H1 (cell line): Measurements from ENCODE around the gene GPR161. TPM values are rescaled to one million over a fixed set of nuclear protein-coding genes. Genes with fewer than 3 reads are reported as not detected.

Experiments used
- CTCF ChIA-PET: fragments of 300-600 bp; sonication (Branson Sonifier 250); formaldehyde crosslinking; loops from one replicate; lab custom pipeline; 2021; ENCODE audit not compliant: partially characterized antibody; lab: Charles Lee
- POLR2A ChIA-PET: fragments of 300-600 bp; sonication (Branson Sonifier 250); formaldehyde crosslinking; loops from one replicate; lab custom pipeline; 2021; ENCODE audit warnings: inconsistent platforms; ENCODE audit not compliant: partially characterized antibody; lab: Charles Lee
- DNase-seq, 2 experiments: peaks; one replicate each; pipeline versions ENCODE4 v3.0.0 to v3.0.0-alpha.2; 2010 to 2022; ENCODE audit warnings: low spot score in 2 of 2, low read depth in 1 of 2, mixed read lengths in 1 of 2
- FAIRE-seq: peaks from 2 replicates; lab custom pipeline; 2011; peaks lifted over from hg19 to GRCh38; lab: Jason Lieb, UNC
- H2AFZ ChIP-seq: 2 replicates; pipeline ENCODE4 v1.8.1; 2012; ENCODE audit warnings: low read length, inconsistent platforms
- H2AK5ac ChIP-seq: 2 replicates; pipeline ENCODE4 v1.6.1; 2013; ENCODE audit warnings: low read depth, low read length
- H2BK120ac ChIP-seq: replicated peaks from 2 replicates; pipeline ENCODE3; 2013; ENCODE audit warnings: low read depth, low read length, inconsistent platforms
- H2BK12ac ChIP-seq: 2 replicates; pipeline ENCODE4 v1.6.1; 2013; ENCODE audit warnings: low read depth, low read length
- H2BK15ac ChIP-seq: 2 replicates; pipeline ENCODE4 v1.6.1; 2013; ENCODE audit warnings: low read length
- H2BK20ac ChIP-seq: 2 replicates; pipeline ENCODE4 v1.6.1; 2013; ENCODE audit warnings: low read length
- H2BK5ac ChIP-seq: 2 replicates; pipeline ENCODE4 v1.6.1; 2013; ENCODE audit warnings: low read depth, low read length
- H3K14ac ChIP-seq: 2 replicates; pipeline ENCODE4 v1.6.1; 2013; ENCODE audit warnings: inconsistent platforms; ENCODE audit not compliant: insufficient read length
- H3K18ac ChIP-seq: 2 replicates; pipeline ENCODE4 v1.6.1; 2013; ENCODE audit warnings: low read length; ENCODE audit errors: extremely low read depth
- H3K23ac ChIP-seq: 2 replicates; pipeline ENCODE4 v1.6.1; 2013; ENCODE audit warnings: inconsistent platforms; ENCODE audit not compliant: insufficient read length
- H3K23me2 ChIP-seq: 2 replicates; pipeline ENCODE4 v1.6.1; 2013; ENCODE audit warnings: low read depth, low read length
- H3K27ac ChIP-seq: 2 replicates; pipeline ENCODE4 v1.6.1; 2011; ENCODE audit warnings: low read depth, low read length, inconsistent platforms
- H3K27me3 ChIP-seq, 4 experiments: replicated peaks in 1 of 4; 1 replicate in 1 of 4; 2 replicates in 3 of 4; pipeline versions ENCODE4 v1.6.1 to v1.8.1; 2011 to 2013; ENCODE audit warnings: low read length in 3 of 4, mild to moderate bottlenecking in 3 of 4, inconsistent platforms in 2 of 4, mixed read lengths in 2 of 4, moderate library complexity in 1 of 4; ENCODE audit not compliant: control insufficient read depth in 3 of 4, insufficient read depth in 3 of 4; ENCODE audit errors: extremely low read depth in 1 of 4
- H3K36me3 ChIP-seq, 4 experiments: 2 replicates each; pipeline versions ENCODE4 v1.6.1 to v1.8.1; 2011 to 2013; ENCODE audit warnings: mild to moderate bottlenecking in 4 of 4, low read length in 3 of 4, moderate library complexity in 2 of 4, control low read depth in 1 of 4, inconsistent platforms in 1 of 4; ENCODE audit not compliant: insufficient read depth in 4 of 4, control insufficient read depth in 2 of 4
- H3K4ac ChIP-seq: replicated peaks from 2 replicates; pipeline ENCODE3; 2013; ENCODE audit warnings: low read length, low read depth, mixed read lengths, inconsistent platforms; ENCODE audit not compliant: insufficient read length
- H3K4me1 ChIP-seq, 4 experiments: replicated peaks in 1 of 4; 1 replicate in 1 of 4; 2 replicates in 3 of 4; pipeline versions ENCODE4 v1.6.1 to v1.8.1; 2011 to 2013; ENCODE audit warnings: low read length in 3 of 4, inconsistent platforms in 2 of 4, mixed read lengths in 1 of 4; ENCODE audit not compliant: insufficient read depth in 4 of 4, control insufficient read depth in 3 of 4
- H3K4me2 ChIP-seq, 2 experiments: 2 replicates each; pipeline versions ENCODE4 v1.6.1 to v1.8.1; 2011 to 2013; ENCODE audit warnings: low read depth in 2 of 2, low read length in 2 of 2, control low read depth in 1 of 2, inconsistent platforms in 1 of 2, mild to moderate bottlenecking in 1 of 2; ENCODE audit not compliant: insufficient read depth in 1 of 2
- H3K4me3 ChIP-seq, 4 experiments: fragments of 200-600, 300-600 bp in 1 of 4; sonication (generic), shearing (Covaris generic), sonication (Bioruptor Twin) in 1 of 4; 2 replicates each; pipeline versions ENCODE4 v1.5.1 to v1.8.1; 2011 to 2016; ENCODE audit warnings: low read length in 4 of 4, low read depth in 3 of 4, control low read depth in 2 of 4, inconsistent platforms in 2 of 4, mild to moderate bottlenecking in 2 of 4, mixed read lengths in 1 of 4, moderate library complexity in 1 of 4; ENCODE audit not compliant: insufficient read depth in 2 of 4; ENCODE audit errors: extremely low read depth in 1 of 4
- H3K56ac ChIP-seq: replicated peaks from 2 replicates; pipeline ENCODE3; 2013; ENCODE audit warnings: low read depth, mild to moderate bottlenecking, mixed read lengths, low read length, inconsistent platforms; ENCODE audit not compliant: insufficient read length
- H3K79me1 ChIP-seq: 2 replicates; pipeline ENCODE4 v1.6.1; 2013; ENCODE audit warnings: low read depth, low read length, control low read depth
- H3K79me2 ChIP-seq, 2 experiments: 2 replicates each; pipeline versions ENCODE4 v1.6.1 to v1.8.1; 2012 to 2013; ENCODE audit warnings: low read length in 2 of 2, mild to moderate bottlenecking in 2 of 2, inconsistent platforms in 1 of 2; ENCODE audit not compliant: insufficient read depth in 2 of 2, control insufficient read depth in 1 of 2
- H3K9ac ChIP-seq, 4 experiments: replicated peaks in 1 of 4; 1 replicate in 1 of 4; 2 replicates in 3 of 4; pipeline versions ENCODE4 v1.6.1 to v1.8.1; 2011 to 2013; ENCODE audit warnings: low read depth in 3 of 4, low read length in 3 of 4, control low read depth in 2 of 4, mild to moderate bottlenecking in 2 of 4, moderate library complexity in 2 of 4, inconsistent platforms in 1 of 4; ENCODE audit errors: extremely low read depth in 1 of 4
- H3K9me3 ChIP-seq, 2 experiments: 2 replicates each; pipeline versions ENCODE4 v1.6.1 to v1.8.1; 2012 to 2013; ENCODE audit warnings: mild to moderate bottlenecking in 2 of 2, moderate library complexity in 2 of 2, control low read depth in 1 of 2, inconsistent platforms in 1 of 2, low read depth in 1 of 2, low read length in 1 of 2, mixed read lengths in 1 of 2; ENCODE audit not compliant: insufficient read depth in 2 of 2
- H4K20me1 ChIP-seq, 2 experiments: replicated peaks in 1 of 2; 2 replicates each; pipeline versions ENCODE3 to v1.8.1; 2011 to 2013; ENCODE audit warnings: inconsistent platforms in 2 of 2, low read length in 2 of 2, mild to moderate bottlenecking in 1 of 2; ENCODE audit not compliant: insufficient read depth in 2 of 2, control insufficient read depth in 1 of 2
- H4K5ac ChIP-seq: 2 replicates; pipeline ENCODE4 v1.6.1; 2013; ENCODE audit warnings: low read length, low read depth, mixed read lengths, inconsistent platforms; ENCODE audit not compliant: insufficient read length
- H4K8ac ChIP-seq: 2 replicates; pipeline ENCODE4 v1.8.0; 2013; ENCODE audit warnings: mild to moderate bottlenecking, moderate library complexity, low read length, inconsistent platforms; ENCODE audit not compliant: insufficient read depth; ENCODE audit errors: extremely low read depth
- H4K91ac ChIP-seq: replicated peaks from 2 replicates; pipeline ENCODE3; 2013; ENCODE audit warnings: low read length, mixed read lengths, inconsistent platforms; ENCODE audit not compliant: insufficient read length
- BRCA1 ChIP-seq: IDR thresholded peaks from 2 replicates; pipeline ENCODE4 v1.6.1; 2012; ENCODE audit warnings: low read depth, low read length, improper control_type of control experiment
- CBX5 ChIP-seq: fragments of 300-800, 300-1000 bp; sonication (generic); IDR thresholded peaks from 2 replicates; pipeline ENCODE4 v1.7.1; 2016; ENCODE audit warnings: antibody characterized with exemption, low read length, low read depth
- CTBP2 ChIP-seq: IDR thresholded peaks from 2 replicates; pipeline ENCODE4 v1.7.0; 2011; ENCODE audit warnings: borderline replicate concordance, mild to moderate bottlenecking, moderate library complexity, mixed read lengths, low read length; ENCODE audit not compliant: insufficient read depth, insufficient read length
- JUND ChIP-seq: IDR thresholded peaks from 2 replicates; pipeline ENCODE4 v1.6.1; 2011; ENCODE audit warnings: mild to moderate bottlenecking, improper control_type of control experiment, low read length
- POLR2A ChIP-seq, 2 experiments: IDR thresholded peaks; 1 replicate in 1 of 2; 2 replicates in 1 of 2; pipeline ENCODE4 v1.6.1; 2011; ENCODE audit warnings: low read depth in 2 of 2, low read length in 2 of 2, mild to moderate bottlenecking in 2 of 2; ENCODE audit errors: control extremely low read depth in 1 of 2
- RBBP5 ChIP-seq: IDR thresholded peaks from 2 replicates; pipeline ENCODE4 v1.7.1; 2012; ENCODE audit warnings: low read depth, mild to moderate bottlenecking, inconsistent platforms, low read length, moderate library complexity, borderline replicate concordance
- SAP30 ChIP-seq: fragments of 300-600 bp; sonication (generic); IDR thresholded peaks from 2 replicates; pipeline ENCODE4 v1.7.1; 2012; ENCODE audit warnings: low read length, moderate library complexity, mild to moderate bottlenecking, inconsistent platforms; ENCODE audit not compliant: insufficient read depth, insufficient replicate concordance
- TAF7 ChIP-seq: optimal IDR thresholded peaks from 2 replicates; pipeline ENCODE3; 2011; ENCODE audit warnings: low read depth, mild to moderate bottlenecking, inconsistent platforms, low read length, moderate library complexity, borderline replicate concordance
- WGBS, 2 experiments: shearing (Covaris generic) in 1 of 2; methylation state at CpG; one replicate each; pipeline versions ENCODE4 v1.1.6 to v1.1.7; 2013 to 2015; ENCODE audit warnings: low lambda C conversion rate in 2 of 2, mixed read lengths in 2 of 2, inconsistent platforms in 1 of 2, low coverage in 1 of 2, missing lambda C conversion rate in 1 of 2; ENCODE audit not compliant: insufficient replicate concordance in 2 of 2, insufficient coverage in 1 of 2, insufficient read length in 1 of 2; ENCODE audit errors: extremely low coverage in 1 of 2, missing lambda C conversion rate in 1 of 2; 5-methylcytosine and 5-hydroxymethylcytosine counted together
- polyA plus RNA-seq, 7 experiments: library from polyadenylated mRNA; depleted of rRNA in 3 of 7; stranded (reverse) in 5 of 7; unstranded in 2 of 7; fragments of >200 nt in 5 of 7; fragments of 200-250 nt in 2 of 7; gene quantifications; 1 replicate in 5 of 7; 2 replicates in 1 of 7; 4 replicates in 1 of 7; pipeline versions ENCODE4 v1.2.1 to v1.2.3, GENCODE V29; 2011 to 2013; ENCODE audit warnings: missing spikeins in 2 of 7, mixed read lengths in 2 of 7
- total RNA-seq: library from RNA; stranded (reverse); fragmentation: NEBNext Ultra II Directional; extraction: Animal tissue kit (Norgen Biotek cat#: 25700); gene quantifications from 2 replicates; pipeline ENCODE4 v1.2.1, GENCODE V29; 2021

The GPR161 gene
- total and polyA plus RNA-seq, 2 of the 8 experiments (the other 6 are each of a cell fraction or from before 2014, with no cell fraction given), result 13.7 to 16.8 TPM

DNA sequence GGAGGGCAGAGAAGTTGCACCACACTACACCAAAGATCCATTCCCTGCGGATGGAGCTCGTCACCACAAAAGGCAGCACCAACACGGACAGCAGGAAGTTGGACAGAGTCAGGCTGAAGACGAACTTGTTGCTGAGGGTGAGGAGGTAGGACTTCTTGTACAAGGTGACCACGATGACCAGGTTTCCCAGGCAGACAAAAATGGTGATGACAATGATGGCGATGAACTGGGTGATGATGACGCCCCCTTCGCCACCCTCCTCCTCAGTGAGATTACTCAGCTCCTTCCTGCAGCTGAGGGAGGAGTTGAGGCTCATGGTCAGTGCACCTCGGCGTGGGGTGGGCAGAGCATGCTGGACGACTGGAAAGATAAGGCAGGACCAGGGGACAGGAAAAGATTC lies 32.2 kb downstream of the GPR161 start:
- H2BK20ac ChIP-seq, result no peak overlapping the region
- no peaks in the 10 kb centered on the region for H4K20me1 ChIP-seq
- H3K4me2 ChIP-seq, result no peak overlapping the region
- no peak overlapping the region for H3K9ac ChIP-seq
- no peaks in the 10 kb centered on the region for H3K79me2 ChIP-seq
- WGBS, 2 experiments, result 86% methylated on average over 11 of the region's 11 CpGs; no CpG with 5 or more reads in 1 of the 2 experiments
- no peak overlapping the region for H3K4ac ChIP-seq
- no peak overlapping the region for H4K91ac ChIP-seq
- peaks cover 0 to 4% (median 3%) of the 10 kb centered on the region in 4 experiments; a peak in 2 of 7 replicates for H3K4me1 ChIP-seq
- no peak overlapping the region for H4K5ac ChIP-seq
- ChIA-PET POLR2A (interaction anchor here (0.8 to 1.1 kb wide), 2 partner anchors 9 to 13 kb away, joined by 3 to 4 read pairs; no protein-coding TSS in a partner anchor), CTCF (interaction anchor here (0.6 to 8.3 kb wide), 6 partner anchors 12 to 207 kb away, joined by 3 to 76 read pairs (median 6); no protein-coding TSS in a partner anchor)
- H3K56ac ChIP-seq, result no peak overlapping the region
- no peaks in the 10 kb centered on the region for H3K9me3 ChIP-seq
- peaks cover 0 to 3% (median 0%) of the 10 kb centered on the region in 4 experiments; a peak in 1 of 8 replicates for H3K36me3 ChIP-seq
- H2BK12ac ChIP-seq, result no peak overlapping the region
- DNase-seq (no peak), FAIRE-seq (no peak)
- no peak overlapping the region for H2BK15ac ChIP-seq
- H2BK5ac ChIP-seq, result no peak overlapping the region; the same call in 1 of the 2 replicates
- no peak overlapping the region for H3K27ac ChIP-seq
- H2AFZ ChIP-seq, result no peak overlapping the region
- H3K23ac ChIP-seq, result no peak overlapping the region
- no peak overlapping the region for H2AK5ac ChIP-seq
- H3K79me1 ChIP-seq, result no peaks in the 10 kb centered on the region
- TF ChIP-seq CBX5, result no peak
- TF ChIP-seq RBBP5, result no peak
- no peak for TF ChIP-seq SAP30
- TF ChIP-seq BRCA1, result no peak
- no peak for TF ChIP-seq POLR2A (IDR thresholded peaks at IDR 0.05; ENCODE audit: control extremely low read depth in 1 of 2, low read depth in 2 of 2, low read length in 2 of 2)
- TF ChIP-seq CTBP2, result no peak
- no peak for TF ChIP-seq TAF7
- no peak for TF ChIP-seq JUND
- no peak overlapping the region for H3K4me3 ChIP-seq
- no peaks in the 10 kb centered on the region; a peak in 1 of 7 replicates for H3K27me3 ChIP-seq
- H3K23me2 ChIP-seq, result no peaks in the 10 kb centered on the region
- no peak overlapping the region for H3K18ac ChIP-seq
- no peak overlapping the region for H2BK120ac ChIP-seq
- H4K8ac ChIP-seq, result no peak overlapping the region
- no peak overlapping the region for H3K14ac ChIP-seq
